ENCODE results near the gene GRB14.

- TF ChIP-seq CTCF (IDR thresholded peaks at IDR 0.05) (no peak), POLR2A (IDR thresholded peaks at IDR 0.05) (no peak)
These were observed 109.5 kb downstream of the GRB14 start for GRCh38 chr2:164511738-164512137.

Data from uterus (tissue), 2 donors.